GM12875 (cell line): ENCODE results near the gene KCNJ3.

Experiments
- H3K4me3 ChIP-seq: one replicate; pipeline ENCODE4 v1.5.1; 2011; ENCODE audit warnings: low read depth, low read length, control low read depth
- TF ChIP-seq, protein P1 (sequence below): IDR thresholded peaks from 2 replicates; pipeline ENCODE4 v1.5.1; 2011; ENCODE audit warnings: low read depth, mild to moderate bottlenecking, control low read depth, inconsistent platforms, low read length, moderate library complexity, borderline replicate concordance; ENCODE audit not compliant: insufficient read depth

KCNJ3 gene

DNA sequence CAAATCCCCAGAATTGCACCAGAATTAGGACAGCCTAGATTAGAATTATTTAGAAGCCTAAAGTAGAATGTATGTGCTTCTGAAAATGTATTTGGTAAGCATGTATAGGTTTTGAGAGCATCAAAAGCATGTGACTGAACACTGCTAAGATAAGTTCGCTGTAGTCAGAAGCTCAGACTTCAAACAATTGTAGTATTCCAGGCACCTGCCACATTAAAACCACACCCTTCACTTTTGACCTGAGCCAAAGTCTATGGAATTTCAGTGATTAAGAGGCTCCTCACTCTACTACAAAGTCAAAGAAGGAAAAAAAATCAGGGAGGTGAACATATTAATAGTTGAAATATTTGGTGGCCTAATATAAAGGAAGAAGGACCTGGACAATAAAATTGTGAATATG, 8.2 kb downstream of the KCNJ3 start:
- TF ChIP-seq, protein P1, sequence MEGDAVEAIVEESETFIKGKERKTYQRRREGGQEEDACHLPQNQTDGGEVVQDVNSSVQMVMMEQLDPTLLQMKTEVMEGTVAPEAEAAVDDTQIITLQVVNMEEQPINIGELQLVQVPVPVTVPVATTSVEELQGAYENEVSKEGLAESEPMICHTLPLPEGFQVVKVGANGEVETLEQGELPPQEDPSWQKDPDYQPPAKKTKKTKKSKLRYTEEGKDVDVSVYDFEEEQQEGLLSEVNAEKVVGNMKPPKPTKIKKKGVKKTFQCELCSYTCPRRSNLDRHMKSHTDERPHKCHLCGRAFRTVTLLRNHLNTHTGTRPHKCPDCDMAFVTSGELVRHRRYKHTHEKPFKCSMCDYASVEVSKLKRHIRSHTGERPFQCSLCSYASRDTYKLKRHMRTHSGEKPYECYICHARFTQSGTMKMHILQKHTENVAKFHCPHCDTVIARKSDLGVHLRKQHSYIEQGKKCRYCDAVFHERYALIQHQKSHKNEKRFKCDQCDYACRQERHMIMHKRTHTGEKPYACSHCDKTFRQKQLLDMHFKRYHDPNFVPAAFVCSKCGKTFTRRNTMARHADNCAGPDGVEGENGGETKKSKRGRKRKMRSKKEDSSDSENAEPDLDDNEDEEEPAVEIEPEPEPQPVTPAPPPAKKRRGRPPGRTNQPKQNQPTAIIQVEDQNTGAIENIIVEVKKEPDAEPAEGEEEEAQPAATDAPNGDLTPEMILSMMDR = no peak
- no peak overlapping the region for H3K4me3 ChIP-seq

GRCh38 chr2:154707994-154708575, 9.6 kb downstream of the KCNJ3 start:
- TF ChIP-seq, protein P1 = no peak
- no peak overlapping the region for H3K4me3 ChIP-seq

- TF ChIP-seq, protein P1 = no peak
- no peak overlapping the region for H3K4me3 ChIP-seq
These were observed 10.7 kb downstream of the KCNJ3 start for GRCh38 chr2:154709215-154709614.

- TF ChIP-seq, protein P1 = no peak
- no peak overlapping the region for H3K4me3 ChIP-seq
These were observed 11.6 kb downstream of the KCNJ3 start for GRCh38 chr2:154710078-154710477.

- TF ChIP-seq, protein P1 = no peak
- H3K4me3 ChIP-seq = no peak overlapping the region
These were observed 12.2 kb downstream of the KCNJ3 start for GRCh38 chr2:154710685-154711084.

DNA sequence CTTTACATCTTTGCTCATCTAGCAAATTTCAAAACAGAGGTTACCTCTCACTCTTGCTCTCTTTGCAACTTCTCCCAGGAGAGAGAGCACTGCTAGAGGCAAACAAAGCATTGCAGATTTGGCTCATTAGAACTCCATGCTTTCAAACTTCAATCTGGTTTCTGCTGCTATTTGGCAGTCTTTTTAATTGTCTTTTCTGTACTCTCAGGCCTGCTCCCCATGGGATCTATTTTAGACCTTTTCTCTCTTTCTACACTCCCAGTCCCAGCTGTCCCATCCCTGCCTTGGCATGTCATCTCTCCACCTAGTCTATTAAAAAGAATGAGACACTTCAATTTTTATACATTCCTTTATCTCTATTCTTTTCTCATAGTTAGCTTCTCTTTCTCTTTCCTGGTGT, 15.2 kb downstream of the KCNJ3 start:
- TF ChIP-seq, protein P1 = no peak
- H3K4me3 ChIP-seq = no peak overlapping the region

DNA sequence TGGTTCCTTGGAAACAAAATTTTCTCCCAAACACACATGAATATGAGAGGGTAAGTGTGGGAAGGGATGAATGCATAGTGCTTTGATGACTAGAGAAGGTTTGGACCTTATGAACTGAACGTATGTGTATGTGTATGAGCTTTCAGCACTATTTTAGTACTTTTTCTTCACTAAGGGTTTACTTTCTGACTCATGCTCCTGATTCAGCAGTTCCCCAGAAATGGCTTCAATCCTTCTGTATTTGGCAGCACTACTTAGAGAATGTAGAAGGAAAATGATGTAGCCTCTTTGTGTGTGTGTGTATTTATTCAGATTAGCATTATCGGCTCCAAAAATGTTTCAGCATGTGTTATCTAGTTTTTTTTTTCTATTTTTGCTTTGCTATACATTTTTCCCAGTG, 22.2 kb downstream of the KCNJ3 start:
- no peak overlapping the region for H3K4me3 ChIP-seq
- TF ChIP-seq, protein P1 = no peak
